ENCODE data around the gene ZNF581. TPM values are rescaled to one million over a fixed set of nuclear protein-coding genes. Genes with fewer than 3 reads are reported as not detected.

ZNF581 gene
- total RNA-seq, 2 experiments from 2014 or later: 32.6 to 33.6 TPM

- ChIA-PET CTCF (no interaction called here), POLR2A (no interaction called here)
These were observed 7.8 kb downstream of the ZNF581 start for GRCh38 chr19:55651236-55651635.

- CTCF ChIA-PET: interaction anchor here (0.6 to 3.9 kb wide), 19 partner anchors 9 to 1489 kb away, joined by 3 to 29 read pairs (median 5); partner anchors contain the start of genes ZNF524, ZNF580 and ZNF581
- POLR2A ChIA-PET: interaction anchor here (0.7 kb wide), 1 partner anchor 541 kb away, joined by 9 read pairs; no protein-coding TSS in a partner anchor
These were observed 9.1 kb downstream of the ZNF581 start for GRCh38 chr19:55652311-55653128.

GRCh38 chr19:55653651-55654322 lies 10.3 kb downstream of the ZNF581 start:
- ChIA-PET CTCF (interaction anchor here (0.7 to 3.9 kb wide), 24 partner anchors 9 to 1190 kb away, joined by 3 to 29 read pairs (median 4); partner anchors contain the start of genes LENG9, TMEM238, ZNF524 and ZNF580), POLR2A (interaction anchor here (0.7 to 1.6 kb wide), 3 partner anchors 55 to 543 kb away, joined by 3 to 9 read pairs (median 9); partner anchors contain the start of genes FIZ1 and PPP1R12C)

- ChIA-PET CTCF (interaction anchor here (0.8 to 3.9 kb wide), 9 partner anchors 10 to 1191 kb away, joined by 3 to 29 read pairs (median 4); partner anchors contain the start of genes LENG9, TMEM238 and ZNF581), POLR2A (interaction anchor here (1.1 to 1.6 kb wide), 4 partner anchors 11 to 537 kb away, joined by 3 to 9 read pairs (median 4); partner anchors contain the start of genes FIZ1, PPP1R12C and ZNF581)
These were observed 10.9 kb downstream of the ZNF581 start for GRCh38 chr19:55654323-55654867.

- ChIA-PET CTCF (interaction anchor here (0.8 to 3.9 kb wide), 8 partner anchors 11 to 1192 kb away, joined by 3 to 29 read pairs (median 4); partner anchors contain the start of genes LENG9, TMEM238 and ZNF581), POLR2A (interaction anchor here (1.1 to 1.6 kb wide), 4 partner anchors 12 to 538 kb away, joined by 3 to 9 read pairs (median 4); partner anchors contain the start of genes FIZ1, PPP1R12C and ZNF581)
These were observed 11.6 kb downstream of the ZNF581 start, which contains the start of gene U2AF2 for GRCh38 chr19:55654868-55655647. U2AF2 (plus strand) TSS chr19:55655035; CDS start chr19:55655105, 70 bp downstream.

GRCh38 chr19:55655648-55656040 lies 12.2 kb downstream of the ZNF581 start:
- ChIA-PET CTCF (no interaction called here), POLR2A (no interaction called here)

GRCh38 chr19:55656552-55656951 lies 13.1 kb downstream of the ZNF581 start:
- CTCF ChIA-PET: interaction anchor here (0.6 to 1.6 kb wide), 3 partner anchors 16 to 24 kb away, joined by 3 to 7 read pairs (median 3); partner anchors contain the start of gene ZNF580
- POLR2A ChIA-PET: interaction anchor here (1.2 kb wide), 1 partner anchor 15 kb away, joined by 5 read pairs; no protein-coding TSS in a partner anchor

GRCh38 chr19:55656988-55657747 lies 13.7 kb downstream of the ZNF581 start:
- ChIA-PET POLR2A (interaction anchor here (0.5 to 1.2 kb wide), 3 partner anchors 11 to 37 kb away, joined by 4 to 6 read pairs (median 5); no protein-coding TSS in a partner anchor), CTCF (interaction anchor here (0.7 to 1.6 kb wide), 3 partner anchors 15 to 25 kb away, joined by 3 to 7 read pairs (median 4); partner anchors contain the start of gene ZNF580)

GRCh38 chr19:55658846-55659459 lies 15.5 kb downstream of the ZNF581 start:
- POLR2A ChIA-PET: interaction anchor here (0.5 kb wide), 1 partner anchor 14 kb away, joined by 3 read pairs; no protein-coding TSS in a partner anchor

GRCh38 chr19:55659822-55660221 lies 16.4 kb downstream of the ZNF581 start:
- CTCF ChIA-PET: no interaction called here
- POLR2A ChIA-PET: interaction anchor here (0.7 kb wide), 1 partner anchor 11 kb away, joined by 3 read pairs; no protein-coding TSS in a partner anchor

More at GRCh38 chr19:55658846-55659459, 15.5 kb downstream of the ZNF581 start:
- CTCF ChIA-PET: no interaction called here

GRCh38 chr19:55660404-55660803 lies 17.0 kb downstream of the ZNF581 start:
- POLR2A ChIA-PET: no interaction called here
- CTCF ChIA-PET: interaction anchor here (0.5 kb wide), 1 partner anchor 242 kb away, joined by 5 read pairs; no protein-coding TSS in a partner anchor

GRCh38 chr19:55660991-55661390 lies 17.5 kb downstream of the ZNF581 start:
- POLR2A ChIA-PET: no interaction called here
- CTCF ChIA-PET: no interaction called here

GRCh38 chr19:55661826-55662225 lies 18.4 kb downstream of the ZNF581 start:
- ChIA-PET CTCF (no interaction called here), POLR2A (no interaction called here)

- POLR2A ChIA-PET: no interaction called here
- CTCF ChIA-PET: interaction anchor here (1.0 kb wide), 2 partner anchors 11 to 21 kb away, joined by 3 read pairs; no protein-coding TSS in a partner anchor
These were observed 20.5 kb downstream of the ZNF581 start for GRCh38 chr19:55663846-55664536.

GRCh38 chr19:55666343-55667005 lies 23.0 kb downstream of the ZNF581 start:
- CTCF ChIA-PET: interaction anchor here (0.6 kb wide), 1 partner anchor 215 kb away, joined by 3 read pairs; no protein-coding TSS in a partner anchor
- POLR2A ChIA-PET: no interaction called here

GRCh38 chr19:55667006-55667381 lies 23.5 kb downstream of the ZNF581 start:
- POLR2A ChIA-PET: no interaction called here
- CTCF ChIA-PET: interaction anchor here (0.6 kb wide), 1 partner anchor 215 kb away, joined by 3 read pairs; no protein-coding TSS in a partner anchor
